H1 (cell line): Measurements from ENCODE around the gene ZSCAN10. TPM values are rescaled to one million over a fixed set of nuclear protein-coding genes. Genes with fewer than 3 reads are reported as not detected.

Experiments
- CTCF ChIA-PET: fragments of 300-600 bp; sonication (Branson Sonifier 250); formaldehyde crosslinking; loops from one replicate; lab custom pipeline; 2021; ENCODE audit not compliant: partially characterized antibody; lab: Charles Lee
- POLR2A ChIA-PET: fragments of 300-600 bp; sonication (Branson Sonifier 250); formaldehyde crosslinking; loops from one replicate; lab custom pipeline; 2021; ENCODE audit warnings: inconsistent platforms; ENCODE audit not compliant: partially characterized antibody; lab: Charles Lee
- DNase-seq, 2 experiments: peaks; one replicate each; pipeline versions ENCODE4 v3.0.0 to v3.0.0-alpha.2; 2010 to 2022; ENCODE audit warnings: low spot score in 2 of 2, low read depth in 1 of 2, mixed read lengths in 1 of 2
- FAIRE-seq: peaks from 2 replicates; lab custom pipeline; 2011; peaks lifted over from hg19 to GRCh38; lab: Jason Lieb, UNC
- H2AFZ ChIP-seq: 2 replicates; pipeline ENCODE4 v1.8.1; 2012; ENCODE audit warnings: low read length, inconsistent platforms
- H2AK5ac ChIP-seq: 2 replicates; pipeline ENCODE4 v1.6.1; 2013; ENCODE audit warnings: low read depth, low read length
- H2BK120ac ChIP-seq: replicated peaks from 2 replicates; pipeline ENCODE3; 2013; ENCODE audit warnings: low read depth, low read length, inconsistent platforms
- H2BK12ac ChIP-seq: 2 replicates; pipeline ENCODE4 v1.6.1; 2013; ENCODE audit warnings: low read depth, low read length
- H2BK15ac ChIP-seq: 2 replicates; pipeline ENCODE4 v1.6.1; 2013; ENCODE audit warnings: low read length
- H2BK20ac ChIP-seq: 2 replicates; pipeline ENCODE4 v1.6.1; 2013; ENCODE audit warnings: low read length
- H2BK5ac ChIP-seq: 2 replicates; pipeline ENCODE4 v1.6.1; 2013; ENCODE audit warnings: low read depth, low read length
- H3K14ac ChIP-seq: 2 replicates; pipeline ENCODE4 v1.6.1; 2013; ENCODE audit warnings: inconsistent platforms; ENCODE audit not compliant: insufficient read length
- H3K18ac ChIP-seq: 2 replicates; pipeline ENCODE4 v1.6.1; 2013; ENCODE audit warnings: low read length; ENCODE audit errors: extremely low read depth
- H3K23ac ChIP-seq: 2 replicates; pipeline ENCODE4 v1.6.1; 2013; ENCODE audit warnings: inconsistent platforms; ENCODE audit not compliant: insufficient read length
- H3K23me2 ChIP-seq: 2 replicates; pipeline ENCODE4 v1.6.1; 2013; ENCODE audit warnings: low read depth, low read length
- H3K27ac ChIP-seq: 2 replicates; pipeline ENCODE4 v1.6.1; 2011; ENCODE audit warnings: low read depth, low read length, inconsistent platforms
- H3K27me3 ChIP-seq, 4 experiments: replicated peaks in 1 of 4; 1 replicate in 1 of 4; 2 replicates in 3 of 4; pipeline versions ENCODE4 v1.6.1 to v1.8.1; 2011 to 2013; ENCODE audit warnings: low read length in 3 of 4, mild to moderate bottlenecking in 3 of 4, inconsistent platforms in 2 of 4, mixed read lengths in 2 of 4, moderate library complexity in 1 of 4; ENCODE audit not compliant: control insufficient read depth in 3 of 4, insufficient read depth in 3 of 4; ENCODE audit errors: extremely low read depth in 1 of 4
- H3K36me3 ChIP-seq, 4 experiments: 2 replicates each; pipeline versions ENCODE4 v1.6.1 to v1.8.1; 2011 to 2013; ENCODE audit warnings: mild to moderate bottlenecking in 4 of 4, low read length in 3 of 4, moderate library complexity in 2 of 4, control low read depth in 1 of 4, inconsistent platforms in 1 of 4; ENCODE audit not compliant: insufficient read depth in 4 of 4, control insufficient read depth in 2 of 4
- H3K4ac ChIP-seq: replicated peaks from 2 replicates; pipeline ENCODE3; 2013; ENCODE audit warnings: low read length, low read depth, mixed read lengths, inconsistent platforms; ENCODE audit not compliant: insufficient read length
- H3K4me1 ChIP-seq, 4 experiments: replicated peaks in 1 of 4; 1 replicate in 1 of 4; 2 replicates in 3 of 4; pipeline versions ENCODE4 v1.6.1 to v1.8.1; 2011 to 2013; ENCODE audit warnings: low read length in 3 of 4, inconsistent platforms in 2 of 4, mixed read lengths in 1 of 4; ENCODE audit not compliant: insufficient read depth in 4 of 4, control insufficient read depth in 3 of 4
- H3K4me2 ChIP-seq, 2 experiments: 2 replicates each; pipeline versions ENCODE4 v1.6.1 to v1.8.1; 2011 to 2013; ENCODE audit warnings: low read depth in 2 of 2, low read length in 2 of 2, control low read depth in 1 of 2, inconsistent platforms in 1 of 2, mild to moderate bottlenecking in 1 of 2; ENCODE audit not compliant: insufficient read depth in 1 of 2
- H3K4me3 ChIP-seq, 4 experiments: fragments of 200-600, 300-600 bp in 1 of 4; sonication (generic), shearing (Covaris generic), sonication (Bioruptor Twin) in 1 of 4; 2 replicates each; pipeline versions ENCODE4 v1.5.1 to v1.8.1; 2011 to 2016; ENCODE audit warnings: low read length in 4 of 4, low read depth in 3 of 4, control low read depth in 2 of 4, inconsistent platforms in 2 of 4, mild to moderate bottlenecking in 2 of 4, mixed read lengths in 1 of 4, moderate library complexity in 1 of 4; ENCODE audit not compliant: insufficient read depth in 2 of 4; ENCODE audit errors: extremely low read depth in 1 of 4
- H3K56ac ChIP-seq: replicated peaks from 2 replicates; pipeline ENCODE3; 2013; ENCODE audit warnings: low read depth, mild to moderate bottlenecking, mixed read lengths, low read length, inconsistent platforms; ENCODE audit not compliant: insufficient read length
- H3K79me1 ChIP-seq: 2 replicates; pipeline ENCODE4 v1.6.1; 2013; ENCODE audit warnings: low read depth, low read length, control low read depth
- H3K79me2 ChIP-seq, 2 experiments: 2 replicates each; pipeline versions ENCODE4 v1.6.1 to v1.8.1; 2012 to 2013; ENCODE audit warnings: low read length in 2 of 2, mild to moderate bottlenecking in 2 of 2, inconsistent platforms in 1 of 2; ENCODE audit not compliant: insufficient read depth in 2 of 2, control insufficient read depth in 1 of 2
- H3K9ac ChIP-seq, 4 experiments: replicated peaks in 1 of 4; 1 replicate in 1 of 4; 2 replicates in 3 of 4; pipeline versions ENCODE4 v1.6.1 to v1.8.1; 2011 to 2013; ENCODE audit warnings: low read depth in 3 of 4, low read length in 3 of 4, control low read depth in 2 of 4, mild to moderate bottlenecking in 2 of 4, moderate library complexity in 2 of 4, inconsistent platforms in 1 of 4; ENCODE audit errors: extremely low read depth in 1 of 4
- H3K9me3 ChIP-seq, 2 experiments: 2 replicates each; pipeline versions ENCODE4 v1.6.1 to v1.8.1; 2012 to 2013; ENCODE audit warnings: mild to moderate bottlenecking in 2 of 2, moderate library complexity in 2 of 2, control low read depth in 1 of 2, inconsistent platforms in 1 of 2, low read depth in 1 of 2, low read length in 1 of 2, mixed read lengths in 1 of 2; ENCODE audit not compliant: insufficient read depth in 2 of 2
- H4K20me1 ChIP-seq, 2 experiments: replicated peaks in 1 of 2; 2 replicates each; pipeline versions ENCODE3 to v1.8.1; 2011 to 2013; ENCODE audit warnings: inconsistent platforms in 2 of 2, low read length in 2 of 2, mild to moderate bottlenecking in 1 of 2; ENCODE audit not compliant: insufficient read depth in 2 of 2, control insufficient read depth in 1 of 2
- H4K5ac ChIP-seq: 2 replicates; pipeline ENCODE4 v1.6.1; 2013; ENCODE audit warnings: low read length, low read depth, mixed read lengths, inconsistent platforms; ENCODE audit not compliant: insufficient read length
- H4K8ac ChIP-seq: 2 replicates; pipeline ENCODE4 v1.8.0; 2013; ENCODE audit warnings: mild to moderate bottlenecking, moderate library complexity, low read length, inconsistent platforms; ENCODE audit not compliant: insufficient read depth; ENCODE audit errors: extremely low read depth
- H4K91ac ChIP-seq: replicated peaks from 2 replicates; pipeline ENCODE3; 2013; ENCODE audit warnings: low read length, mixed read lengths, inconsistent platforms; ENCODE audit not compliant: insufficient read length
- CREB1 ChIP-seq: IDR thresholded peaks from 2 replicates; pipeline ENCODE4 v1.6.1; 2012; ENCODE audit warnings: inconsistent platforms
- KDM4A ChIP-seq: IDR thresholded peaks from one replicate; pipeline ENCODE4 v1.7.1; 2012; ENCODE audit warnings: low read depth, mild to moderate bottlenecking, moderate library complexity, low read length, inconsistent platforms; ENCODE audit not compliant: severe bottlenecking
- WGBS, 2 experiments: shearing (Covaris generic) in 1 of 2; methylation state at CpG; one replicate each; pipeline versions ENCODE4 v1.1.6 to v1.1.7; 2013 to 2015; ENCODE audit warnings: low lambda C conversion rate in 2 of 2, mixed read lengths in 2 of 2, inconsistent platforms in 1 of 2, low coverage in 1 of 2, missing lambda C conversion rate in 1 of 2; ENCODE audit not compliant: insufficient replicate concordance in 2 of 2, insufficient coverage in 1 of 2, insufficient read length in 1 of 2; ENCODE audit errors: extremely low coverage in 1 of 2, missing lambda C conversion rate in 1 of 2; 5-methylcytosine and 5-hydroxymethylcytosine counted together
- polyA plus RNA-seq, 7 experiments: library from polyadenylated mRNA; depleted of rRNA in 3 of 7; stranded (reverse) in 5 of 7; unstranded in 2 of 7; fragments of >200 nt in 5 of 7; fragments of 200-250 nt in 2 of 7; gene quantifications; 1 replicate in 5 of 7; 2 replicates in 1 of 7; 4 replicates in 1 of 7; pipeline versions ENCODE4 v1.2.1 to v1.2.3, GENCODE V29; 2011 to 2013; ENCODE audit warnings: missing spikeins in 2 of 7, mixed read lengths in 2 of 7
- total RNA-seq: library from RNA; stranded (reverse); fragmentation: NEBNext Ultra II Directional; extraction: Animal tissue kit (Norgen Biotek cat#: 25700); gene quantifications from 2 replicates; pipeline ENCODE4 v1.2.1, GENCODE V29; 2021

ZSCAN10 gene
- total and polyA plus RNA-seq, 2 of the 8 experiments (the other 6 are each of a cell fraction or from before 2014, with no cell fraction given): 209 to 314 TPM

GRCh38 chr16:3047387-3047720, 51.7 kb downstream of the ZSCAN10 start:
- no peak overlapping the region for H2AFZ ChIP-seq
- peaks cover 0 to 5% of the 10 kb centered on the region in 2 experiments; a peak in 1 of 4 replicates for H3K79me2 ChIP-seq
- no peak overlapping the region for H2BK12ac ChIP-seq
- no peak overlapping the region; the same call in 1 of the 2 replicates for H2BK5ac ChIP-seq
- H3K23ac ChIP-seq: no peak overlapping the region
- no peaks in the 10 kb centered on the region for H3K79me1 ChIP-seq
- ChIA-PET POLR2A (interaction anchor here (0.8 to 6.1 kb wide), 25 partner anchors 8 to 142 kb away, joined by 3 to 94 read pairs (median 5); partner anchors contain the start of genes CLDN6, HCFC1R1, IL32 and PAQR4), CTCF (interaction anchor here (0.6 to 7.4 kb wide), 13 partner anchors 9 to 1355 kb away, joined by 3 to 117 read pairs (median 5); partner anchors contain the start of genes ZNF213 and ZSCAN10)
- H3K56ac ChIP-seq: no peak overlapping the region
- no peak overlapping the region for H2BK20ac ChIP-seq
- WGBS, 2 experiments: 12% methylated on average over 13 of the region's 13 CpGs; no CpG with 5 or more reads in 1 of the 2 experiments
- peak overlapping the region; percentile 66 to 89 (median 80) for H3K4me3 ChIP-seq
- H3K18ac ChIP-seq: peak overlapping the region; percentile 48; the same call in 1 of the 2 replicates
- peak overlapping the region; percentile 79 to 84 for H3K4me2 ChIP-seq
- H3K36me3 ChIP-seq: no peaks in the 10 kb centered on the region
- no peak overlapping the region for H3K27ac ChIP-seq
- H3K4me1 ChIP-seq: peaks cover 0 to 3% (median 0%) of the 10 kb centered on the region in 4 experiments; a peak in 3 of 7 replicates
- no peak overlapping the region for H3K14ac ChIP-seq
- no peak for TF ChIP-seq CREB1
- TF ChIP-seq KDM4A: peak; percentile 36
- H3K4ac ChIP-seq: no peak overlapping the region
- no peak overlapping the region for H2AK5ac ChIP-seq
- no peak overlapping the region for H2BK15ac ChIP-seq
- H3K27me3 ChIP-seq: peaks cover 0 to 8% (median 3%) of the 10 kb centered on the region in 4 experiments; a peak in 6 of 7 replicates
- peak overlapping the region; percentile 54 for H4K91ac ChIP-seq
- no peak overlapping the region for H3K9ac ChIP-seq
- H4K20me1 ChIP-seq: peaks cover 0 to 16% of the 10 kb centered on the region in 2 experiments
- H3K23me2 ChIP-seq: peaks cover 6% of the 10 kb centered on the region; the same call in 1 of the 2 replicates
- no peak overlapping the region for H4K5ac ChIP-seq
- no peaks in the 10 kb centered on the region for H3K9me3 ChIP-seq
- H4K8ac ChIP-seq: peak overlapping the region; percentile 68; the same call in 1 of the 2 replicates
- FAIRE-seq (no peak), DNase-seq (no peak)
- H2BK120ac ChIP-seq: no peak overlapping the region
